HG02678 (cell line): ENCODE data around the gene P2RY11.

Experiments used
- ATAC-seq: cut with Tn5 transposase; IDR thresholded peaks from one replicate; pipeline ENCODE4 v1.9.1; 2021; ENCODE audit warnings: mild to moderate bottlenecking, moderate library complexity; ENCODE audit not compliant: unreplicated experiment

Gene P2RY11

DNA sequence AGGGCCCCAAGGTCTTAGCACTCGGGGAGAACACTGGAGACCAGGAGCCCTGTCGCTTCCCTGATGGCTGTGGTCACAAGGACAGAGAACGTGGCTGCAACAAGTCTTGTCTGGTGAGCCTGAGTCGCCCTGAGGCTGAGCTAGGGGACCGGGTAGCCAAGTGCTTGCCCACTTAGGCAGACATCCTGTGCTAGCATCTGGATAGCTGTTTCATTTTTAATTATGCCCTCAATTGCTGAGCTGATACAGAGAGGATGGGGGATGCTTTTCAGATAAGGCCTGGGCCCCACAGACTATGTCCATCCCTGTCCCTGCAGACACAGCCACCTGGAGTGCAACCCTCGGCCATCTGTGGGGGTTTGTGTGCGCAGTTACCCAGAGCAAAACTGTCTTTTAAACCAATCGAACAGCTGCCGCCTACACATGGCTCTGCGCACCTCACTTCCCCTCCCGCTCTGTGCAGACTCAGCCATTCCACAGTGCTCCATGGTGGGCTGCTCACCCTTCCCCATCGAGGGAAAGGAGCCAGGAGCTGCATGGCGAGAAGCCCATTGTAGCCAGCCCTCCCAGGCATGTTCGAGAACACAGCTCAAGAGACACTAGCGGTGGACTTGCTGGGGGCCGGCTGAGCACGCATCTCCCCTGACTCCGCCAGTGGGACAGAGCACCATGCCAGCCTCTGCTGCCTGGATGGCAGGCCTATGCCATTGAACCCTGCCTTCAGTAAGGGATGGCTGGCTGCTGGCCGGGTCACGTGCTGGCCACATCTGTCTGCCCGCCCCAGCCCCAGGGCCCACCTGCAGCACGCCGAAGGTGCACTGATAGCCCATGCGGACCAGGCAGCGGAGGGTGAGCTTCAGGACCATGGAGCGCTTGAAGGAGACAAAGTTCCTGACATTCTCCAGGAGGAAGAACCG, 27.6 kb downstream of the P2RY11 start:
- ATAC-seq = no peak

- ATAC-seq = no peak
Measured at GRCh38 chr19:10139952-10140351, 28.5 kb downstream of the P2RY11 start.

GRCh38 chr19:10141479-10141878, 30.0 kb downstream of the P2RY11 start:
- no peak for ATAC-seq

GRCh38 chr19:10141973-10142372, 30.5 kb downstream of the P2RY11 start:
- ATAC-seq = no peak

- no peak for ATAC-seq
Measured at GRCh38 chr19:10142701-10143375, 31.3 kb downstream of the P2RY11 start.

- no peak for ATAC-seq
Measured at GRCh38 chr19:10143681-10144080, 32.2 kb downstream of the P2RY11 start.

DNA sequence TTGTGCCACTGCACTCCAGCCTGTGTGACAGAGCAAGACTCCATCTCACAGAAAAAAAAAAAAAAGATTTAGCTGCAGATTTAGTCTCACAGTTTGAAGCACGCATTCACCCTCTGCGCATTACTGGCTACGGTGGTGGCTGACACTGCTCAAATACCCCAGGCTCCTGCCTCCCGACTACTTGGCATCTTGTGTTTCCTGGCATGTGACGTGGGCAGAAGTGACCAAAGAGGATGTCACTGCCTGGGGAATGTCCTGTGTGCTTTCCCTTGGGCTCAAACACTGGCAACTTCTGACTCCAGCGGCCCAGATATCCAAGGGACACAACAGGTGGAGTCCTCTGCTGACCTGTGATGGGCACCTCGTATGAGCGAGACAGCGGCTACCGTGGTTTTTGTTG, 32.9 kb downstream of the P2RY11 start:
- no peak for ATAC-seq

- no peak for ATAC-seq
Measured at GRCh38 chr19:10145031-10145430, 33.5 kb downstream of the P2RY11 start.

DNA sequence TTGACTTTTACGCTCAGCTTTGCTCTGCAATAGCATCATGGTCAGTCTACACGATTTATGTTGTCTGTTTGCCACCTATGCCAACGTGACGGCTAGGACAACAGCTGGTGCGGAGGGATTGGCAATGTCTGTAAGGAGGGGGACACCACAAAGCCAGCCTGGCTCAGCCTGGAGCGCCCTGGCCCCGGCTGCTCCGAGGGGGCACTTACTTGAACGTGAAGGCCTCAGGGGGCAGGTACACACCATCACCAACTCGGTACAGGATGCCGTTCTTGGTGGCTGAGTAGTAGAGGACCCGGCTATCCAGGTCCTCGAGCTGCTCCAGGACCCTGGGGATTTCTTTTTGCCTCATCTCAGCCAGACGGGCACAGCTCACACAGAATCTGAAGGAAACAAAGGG, 34.6 kb downstream of the P2RY11 start:
- no peak for ATAC-seq

- ATAC-seq = no peak
Measured at GRCh38 chr19:10149427-10149826, 37.9 kb downstream of the P2RY11 start.

GRCh38 chr19:10151521-10151920, 40.0 kb downstream of the P2RY11 start:
- ATAC-seq = no peak

DNA sequence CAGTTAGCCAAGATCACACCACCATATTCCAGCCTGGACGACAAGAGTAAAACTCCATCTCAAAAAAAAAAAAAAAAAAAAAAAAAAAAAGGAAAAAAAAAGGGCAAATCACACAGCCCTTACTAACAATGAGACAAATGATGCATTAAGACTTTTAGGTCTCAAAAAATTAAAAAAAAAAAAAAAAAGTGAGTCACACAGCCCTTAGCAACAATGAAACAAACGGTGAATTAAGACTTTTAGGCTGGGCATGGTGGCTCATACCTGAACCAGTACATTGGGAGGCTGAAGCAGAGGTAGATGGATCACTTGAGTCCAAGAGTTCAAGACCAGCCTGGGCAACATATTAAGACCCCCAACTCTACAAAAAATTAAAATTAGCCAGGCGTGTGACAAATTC, 40.6 kb downstream of the P2RY11 start:
- no peak for ATAC-seq

DNA sequence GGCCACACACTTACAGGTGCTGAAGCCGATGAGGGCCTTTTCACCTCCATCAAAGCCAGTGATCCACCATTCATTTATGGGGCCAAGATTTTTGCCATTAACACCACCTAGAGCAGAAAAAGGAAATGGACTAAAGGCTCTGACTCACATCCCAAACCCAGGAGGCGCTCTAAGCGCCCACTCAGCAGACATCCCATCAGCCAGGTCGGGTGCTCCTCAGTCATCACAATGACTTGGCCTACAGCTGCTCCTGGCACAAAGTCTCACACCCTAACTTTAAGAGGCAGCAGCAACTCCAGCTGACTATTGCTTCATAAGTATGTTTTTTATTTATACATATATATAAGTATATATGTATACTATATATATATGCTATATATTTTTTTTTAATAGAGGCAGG, 44.3 kb downstream of the P2RY11 start:
- no peak for ATAC-seq

- ATAC-seq = no peak
Measured at GRCh38 chr19:10158071-10158470, 46.6 kb downstream of the P2RY11 start.

DNA sequence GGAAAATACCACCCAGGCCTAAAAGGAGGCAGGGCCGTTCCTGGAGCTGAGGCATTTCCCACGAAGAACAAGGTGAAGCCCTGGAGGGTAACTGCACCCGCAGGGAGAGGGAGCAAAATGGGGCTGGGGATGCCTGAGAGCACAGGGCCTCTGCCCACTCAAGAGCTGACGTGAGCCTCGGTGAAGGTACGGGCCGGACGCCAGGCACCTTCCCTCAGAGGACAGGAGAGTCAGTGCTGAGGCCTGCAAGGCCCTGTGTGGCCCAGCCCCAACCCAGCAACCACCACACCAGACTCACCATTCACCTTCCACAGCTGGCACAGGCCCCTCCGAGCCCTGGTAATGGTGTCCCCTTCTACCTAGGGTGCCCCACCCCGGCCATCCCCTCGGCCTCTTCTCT, 47.0 kb downstream of the P2RY11 start:
- ATAC-seq = no peak

DNA sequence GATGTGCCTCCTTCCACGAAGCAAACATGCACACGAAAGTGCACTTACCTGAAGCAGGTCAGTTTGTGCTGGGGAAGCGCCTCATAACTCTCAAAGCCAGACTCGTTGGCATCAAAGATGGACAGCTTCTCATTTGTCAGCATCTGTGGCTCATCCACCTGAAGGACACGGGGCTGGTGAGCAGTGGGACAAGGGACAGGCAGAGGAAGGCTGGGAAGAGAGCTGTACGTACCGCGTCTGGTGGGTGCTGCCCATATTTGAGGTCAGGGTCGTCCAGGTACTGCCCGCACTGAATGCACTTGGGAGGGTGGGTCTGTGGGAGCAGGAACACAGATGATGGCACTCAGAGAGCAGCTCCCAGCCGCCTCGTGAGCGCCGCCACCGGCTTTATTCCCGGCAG, 48.1 kb downstream of the P2RY11 start:
- ATAC-seq = no peak

DNA sequence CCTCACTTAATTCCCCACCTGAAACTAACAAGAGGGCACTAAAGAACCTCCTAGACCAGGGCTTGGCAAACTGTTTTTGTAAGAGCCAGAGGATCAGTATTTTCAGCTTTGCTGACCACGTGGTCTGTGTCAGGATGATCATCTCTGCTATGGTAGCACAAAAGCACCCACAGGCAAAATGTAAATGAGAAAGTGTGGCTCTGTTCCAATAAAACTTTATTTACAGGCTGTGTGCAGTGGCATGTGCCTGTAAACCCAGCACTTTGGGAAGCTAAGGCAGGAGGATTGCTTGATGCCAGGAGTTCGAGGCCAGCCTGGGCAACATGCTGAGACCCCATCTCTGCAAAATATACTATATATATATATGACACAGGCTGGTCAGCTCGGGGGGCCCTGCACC, 52.0 kb downstream of the P2RY11 start:
- no peak for ATAC-seq
